Mucosa of rectum (tissue), 2 donors: ENCODE data around the gene MTO1.
"Not testable (repeated sequence)": the region's sequence is repeated elsewhere in the genome, so short reads cannot be mapped to it uniquely, and the experiment has no call there.

Experiments used
- H3K27ac ChIP-seq, 2 donors: one replicate each; pipeline ENCODE4 v1.7.0; 2013; ENCODE audit warnings: inconsistent platforms in 2 of 2, low read depth in 2 of 2, low read length in 2 of 2
- H3K27me3 ChIP-seq, 2 donors: one replicate each; pipeline ENCODE4 v1.7.0; 2013; ENCODE audit warnings: low read length in 2 of 2; ENCODE audit not compliant: control insufficient read depth in 2 of 2, insufficient read depth in 2 of 2
- H3K36me3 ChIP-seq, 2 donors: one replicate each; pipeline ENCODE4 v1.7.0; 2013; ENCODE audit warnings: low read length in 2 of 2; ENCODE audit not compliant: control insufficient read depth in 2 of 2, insufficient read depth in 2 of 2
- H3K4me1 ChIP-seq, 2 donors: one replicate each; pipeline ENCODE4 v1.7.0; 2013; ENCODE audit warnings: low read length in 2 of 2, mild to moderate bottlenecking in 1 of 2; ENCODE audit not compliant: control insufficient read depth in 2 of 2, insufficient read depth in 2 of 2
- H3K4me3 ChIP-seq, 2 donors: one replicate each; pipeline ENCODE4 v1.7.0; 2013; ENCODE audit warnings: low read length in 2 of 2
- H3K9ac ChIP-seq, 2 donors: one replicate each; pipeline ENCODE4 v1.7.0; 2013; ENCODE audit warnings: low read length in 2 of 2, low read depth in 1 of 2, mild to moderate bottlenecking in 1 of 2
- H3K9me3 ChIP-seq, 2 donors: one replicate each; pipeline ENCODE4 v1.7.0; 2013; ENCODE audit warnings: low read length in 2 of 2; ENCODE audit not compliant: control insufficient read depth in 2 of 2
- donor health status: healthy.
- donor health status: Normal muscosa, but diverticular disease.

MTO1 gene

GRCh38 chr6:73503027-73503772 lies 41.7 kb downstream of the MTO1 start:
- H3K27ac ChIP-seq, result no peak overlapping the region
- H3K4me3 ChIP-seq, result no peak overlapping the region
- H3K9me3 ChIP-seq, result no peaks in the 10 kb centered on the region
- peaks cover 23 to 28% of the 10 kb centered on the region in 2 donors for H3K36me3 ChIP-seq
- no peak overlapping the region for H3K9ac ChIP-seq
- no peaks in the 10 kb centered on the region for H3K4me1 ChIP-seq
- H3K27me3 ChIP-seq, result no peaks in the 10 kb centered on the region

- no peak overlapping the region for H3K4me3 ChIP-seq
- H3K27me3 ChIP-seq, result no peaks in the 10 kb centered on the region
- no peak overlapping the region for H3K27ac ChIP-seq
- no peak overlapping the region for H3K9ac ChIP-seq
- H3K36me3 ChIP-seq, result peaks cover 21 to 22% of the 10 kb centered on the region in 2 donors
- no peaks in the 10 kb centered on the region for H3K9me3 ChIP-seq
- H3K4me1 ChIP-seq, result no peaks in the 10 kb centered on the region
These were observed 42.6 kb downstream of the MTO1 start for GRCh38 chr6:73504160-73504559.

GRCh38 chr6:73505142-73505541 lies 43.6 kb downstream of the MTO1 start:
- no peak overlapping the region for H3K27ac ChIP-seq
- no peak overlapping the region for H3K9ac ChIP-seq
- no peaks in the 10 kb centered on the region for H3K9me3 ChIP-seq
- no peaks in the 10 kb centered on the region for H3K4me1 ChIP-seq
- no peaks in the 10 kb centered on the region for H3K27me3 ChIP-seq
- H3K4me3 ChIP-seq, result no peak overlapping the region
- H3K36me3 ChIP-seq, result peaks cover 13 to 21% of the 10 kb centered on the region in 2 donors

GRCh38 chr6:73505705-73506104 lies 44.2 kb downstream of the MTO1 start:
- not testable (repeated sequence) for H3K4me3 ChIP-seq, H3K27me3 ChIP-seq, H3K4me1 ChIP-seq, H3K9me3 ChIP-seq, H3K27ac ChIP-seq, H3K9ac ChIP-seq
- peaks cover 9 to 17% of the 10 kb centered on the region in 2 donors for H3K36me3 ChIP-seq

GRCh38 chr6:73506246-73506645 lies 44.7 kb downstream of the MTO1 start:
- H3K27ac ChIP-seq, result no peak overlapping the region
- H3K4me3 ChIP-seq, result no peak overlapping the region
- H3K36me3 ChIP-seq, result peaks cover 4 to 11% of the 10 kb centered on the region in 2 donors
- no peaks in the 10 kb centered on the region for H3K27me3 ChIP-seq
- no peak overlapping the region for H3K9ac ChIP-seq
- no peaks in the 10 kb centered on the region for H3K4me1 ChIP-seq
- no peaks in the 10 kb centered on the region for H3K9me3 ChIP-seq

GRCh38 chr6:73508776-73509175 lies 47.2 kb downstream of the MTO1 start:
- no peak overlapping the region for H3K4me3 ChIP-seq
- H3K9me3 ChIP-seq, result no peaks in the 10 kb centered on the region
- H3K36me3 ChIP-seq, result no peaks in the 10 kb centered on the region

GRCh38 chr6:73509851-73510250 lies 48.3 kb downstream of the MTO1 start:
- Histone ChIP-seq H3K4me1 (no peaks in the 10 kb centered on the region), H3K27ac (no peak overlapping the region), H3K27me3 (no peaks in the 10 kb centered on the region), H3K9me3 (no peaks in the 10 kb centered on the region), H3K36me3 (peaks cover 0 to 2% of the 10 kb centered on the region in 2 donors), H3K4me3 (no peak overlapping the region), H3K9ac (no peak overlapping the region)

More at GRCh38 chr6:73508776-73509175, 47.2 kb downstream of the MTO1 start:
- H3K27ac ChIP-seq, result no peak overlapping the region
- no peaks in the 10 kb centered on the region for H3K27me3 ChIP-seq
- H3K9ac ChIP-seq, result no peak overlapping the region
- H3K4me1 ChIP-seq, result no peaks in the 10 kb centered on the region

- Histone ChIP-seq H3K36me3 (peaks cover 11 to 20% of the 10 kb centered on the region in 2 donors), H3K27ac (no peak overlapping the region), H3K9me3 (no peaks in the 10 kb centered on the region), H3K4me1 (peaks cover under 1 to 4% of the 10 kb centered on the region in 2 donors), H3K9ac (no peak overlapping the region), H3K27me3 (no peaks in the 10 kb centered on the region), H3K4me3 (no peak overlapping the region)
These were observed 50.3 kb downstream of the MTO1 start for GRCh38 chr6:73511796-73512195.

GRCh38 chr6:73513496-73513854 lies 51.9 kb downstream of the MTO1 start:
- Histone ChIP-seq H3K9ac (no peak overlapping the region), H3K27ac (no peak overlapping the region), H3K36me3 (peaks cover 24 to 33% of the 10 kb centered on the region in 2 donors), H3K9me3 (no peaks in the 10 kb centered on the region), H3K4me3 (no peak overlapping the region), H3K4me1 (peaks cover 10% of the 10 kb centered on the region in 2 donors), H3K27me3 (no peaks in the 10 kb centered on the region)

- no peaks in the 10 kb centered on the region for H3K27me3 ChIP-seq
- H3K9ac ChIP-seq, result no peak overlapping the region
- H3K4me1 ChIP-seq, result peaks cover 18% of the 10 kb centered on the region in 2 donors
- no peak overlapping the region for H3K4me3 ChIP-seq
- peaks cover 36 to 44% of the 10 kb centered on the region in 2 donors for H3K36me3 ChIP-seq
- H3K9me3 ChIP-seq, result no peaks in the 10 kb centered on the region
- H3K27ac ChIP-seq, result no peak overlapping the region
These were observed 53.2 kb downstream of the MTO1 start for GRCh38 chr6:73514746-73515110.
